ENCODE measurements around the gene MLC1. TPM values are rescaled to one million over a fixed set of nuclear protein-coding genes. Genes with fewer than 3 reads are reported as not detected.

Gene MLC1
- total RNA-seq, 1 donor from 2014 or later, result 29.2 TPM

DNA sequence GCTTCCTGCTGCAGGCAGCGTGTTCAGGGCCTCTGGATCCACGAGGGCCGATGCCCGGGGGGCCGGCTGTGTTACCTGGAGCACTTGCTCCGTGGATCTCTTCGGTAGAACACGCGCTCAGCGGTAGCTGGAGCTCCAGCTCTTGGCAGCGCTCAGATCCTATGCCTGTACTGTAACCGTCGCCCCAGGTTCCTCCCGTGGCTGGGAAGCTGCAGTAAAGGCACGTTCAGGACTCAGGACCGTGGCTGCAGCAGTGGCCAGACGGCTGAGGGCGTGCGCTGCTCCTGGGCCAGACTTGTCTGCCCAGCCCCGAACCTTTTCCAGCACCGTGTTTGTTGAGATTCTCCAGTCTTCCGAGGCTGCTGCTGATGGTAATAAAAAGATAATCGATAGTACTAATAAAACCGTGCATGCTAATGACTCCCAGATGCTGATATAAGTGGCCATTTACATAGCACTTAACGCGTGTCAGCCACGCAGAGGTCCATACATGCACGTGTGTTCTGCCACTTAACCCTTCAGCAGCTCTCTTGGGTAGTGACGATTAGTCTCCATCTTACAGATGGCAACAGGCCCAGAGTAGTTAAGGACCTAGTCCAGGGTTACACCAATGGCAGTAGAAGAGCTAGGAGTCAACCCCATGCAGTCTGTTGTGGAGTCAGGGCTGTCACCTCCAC is 6.0 kb upstream of the MLC1 start:
- H3K4me1 ChIP-seq, result no peaks in the 10 kb centered on the region
- no peaks in the 10 kb centered on the region for H3K27me3 ChIP-seq
- no peak for DNase-seq (ENCODE audit: extremely low spot score in 2 of 2)
- no peak for TF ChIP-seq POLR2A (IDR thresholded peaks at IDR 0.05)
- no peak for TF ChIP-seq POLR2AphosphoS5 (IDR thresholded peaks at IDR 0.05; ENCODE audit: insufficient read depth in 1 of 2, low read depth in 1 of 2)
- TF ChIP-seq, protein P1, sequence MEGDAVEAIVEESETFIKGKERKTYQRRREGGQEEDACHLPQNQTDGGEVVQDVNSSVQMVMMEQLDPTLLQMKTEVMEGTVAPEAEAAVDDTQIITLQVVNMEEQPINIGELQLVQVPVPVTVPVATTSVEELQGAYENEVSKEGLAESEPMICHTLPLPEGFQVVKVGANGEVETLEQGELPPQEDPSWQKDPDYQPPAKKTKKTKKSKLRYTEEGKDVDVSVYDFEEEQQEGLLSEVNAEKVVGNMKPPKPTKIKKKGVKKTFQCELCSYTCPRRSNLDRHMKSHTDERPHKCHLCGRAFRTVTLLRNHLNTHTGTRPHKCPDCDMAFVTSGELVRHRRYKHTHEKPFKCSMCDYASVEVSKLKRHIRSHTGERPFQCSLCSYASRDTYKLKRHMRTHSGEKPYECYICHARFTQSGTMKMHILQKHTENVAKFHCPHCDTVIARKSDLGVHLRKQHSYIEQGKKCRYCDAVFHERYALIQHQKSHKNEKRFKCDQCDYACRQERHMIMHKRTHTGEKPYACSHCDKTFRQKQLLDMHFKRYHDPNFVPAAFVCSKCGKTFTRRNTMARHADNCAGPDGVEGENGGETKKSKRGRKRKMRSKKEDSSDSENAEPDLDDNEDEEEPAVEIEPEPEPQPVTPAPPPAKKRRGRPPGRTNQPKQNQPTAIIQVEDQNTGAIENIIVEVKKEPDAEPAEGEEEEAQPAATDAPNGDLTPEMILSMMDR (IDR thresholded peaks at IDR 0.05), result no peak
- H3K9me3 ChIP-seq, result no peaks in the 10 kb centered on the region
- H3K4me3 ChIP-seq, result no peak overlapping the region
- intact Hi-C loops (cut with DNase I), result no loop called here
- H3K27ac ChIP-seq, result peak overlapping the region; percentile 46
- H3K36me3 ChIP-seq, result no peaks in the 10 kb centered on the region

DNA sequence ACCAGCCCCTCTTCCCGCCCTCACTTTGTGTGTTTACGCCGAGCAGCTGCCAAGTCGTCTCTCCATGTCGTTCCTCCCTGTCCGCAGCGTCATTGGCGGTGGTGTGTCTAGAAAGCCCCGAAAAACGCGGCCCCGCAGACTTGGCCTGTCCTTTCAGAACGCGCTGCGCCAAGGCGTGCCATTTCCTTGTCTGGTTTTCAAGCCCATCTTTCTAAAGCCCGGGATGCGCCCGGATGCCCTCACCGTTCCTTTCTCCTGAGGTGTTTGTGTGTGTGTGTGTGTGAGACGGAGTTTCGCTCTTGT is 5.1 kb upstream of the MLC1 start:
- no peaks in the 10 kb centered on the region for H3K27me3 ChIP-seq
- no peaks in the 10 kb centered on the region for H3K36me3 ChIP-seq
- H3K4me3 ChIP-seq, result no peak overlapping the region
- DNase-seq (ENCODE audit: extremely low spot score in 2 of 2), result no peak
- no peak overlapping the region for H3K27ac ChIP-seq
- intact Hi-C loops (cut with DNase I), result no loop called here
- no peaks in the 10 kb centered on the region for H3K9me3 ChIP-seq
- TF ChIP-seq, protein P1 (IDR thresholded peaks at IDR 0.05), result no peak
- no peak for TF ChIP-seq POLR2A (IDR thresholded peaks at IDR 0.05)
- TF ChIP-seq POLR2AphosphoS5 (IDR thresholded peaks at IDR 0.05; ENCODE audit: insufficient read depth in 1 of 2, low read depth in 1 of 2), result no peak
- H3K4me1 ChIP-seq, result no peaks in the 10 kb centered on the region

DNA sequence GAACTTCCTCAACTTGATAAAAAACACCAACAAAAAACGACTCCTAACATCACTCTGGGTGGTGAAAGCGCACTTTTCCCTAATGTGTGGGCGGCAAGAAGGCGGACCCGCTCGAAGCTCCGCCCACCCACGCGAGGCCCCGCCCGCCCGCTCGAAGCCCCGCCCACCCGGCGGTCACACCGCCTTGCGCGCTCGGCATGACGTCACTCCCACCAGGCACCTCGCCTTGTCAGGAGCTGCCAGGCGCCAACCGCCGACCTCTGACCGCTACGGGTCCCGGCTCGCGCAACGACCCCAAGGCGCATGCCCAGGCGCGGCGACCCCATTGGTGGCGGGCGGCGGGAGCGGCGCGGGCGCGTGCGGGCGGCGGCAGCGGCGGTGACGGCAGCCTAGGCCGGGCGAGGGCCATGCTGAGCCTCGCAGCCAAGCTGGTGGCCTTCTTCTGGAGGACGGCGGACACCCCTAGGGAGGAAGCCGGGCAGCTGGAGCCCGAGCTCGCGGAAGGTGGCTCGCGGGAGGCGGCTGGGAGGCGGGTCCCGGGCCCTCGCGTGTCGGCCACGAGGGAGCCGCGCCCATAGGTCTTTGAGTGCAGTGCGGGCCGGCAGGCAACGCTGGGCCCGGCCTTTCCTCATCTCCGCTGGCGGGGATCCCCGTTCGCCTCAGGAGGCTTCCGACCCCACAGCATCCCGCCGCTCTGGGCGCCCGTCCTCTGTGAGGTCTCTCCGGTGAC is 4.6 kb upstream of the MLC1 start, which contains the start of gene MOV10L1:
TSS of gene MOV10L1 (plus strand) at position 325 of the 730 bp plus-strand sequence. CDS start at position 408, 83 bp downstream.
- H3K4me3 ChIP-seq, result no peak within 1 kb of the TSS

DNA sequence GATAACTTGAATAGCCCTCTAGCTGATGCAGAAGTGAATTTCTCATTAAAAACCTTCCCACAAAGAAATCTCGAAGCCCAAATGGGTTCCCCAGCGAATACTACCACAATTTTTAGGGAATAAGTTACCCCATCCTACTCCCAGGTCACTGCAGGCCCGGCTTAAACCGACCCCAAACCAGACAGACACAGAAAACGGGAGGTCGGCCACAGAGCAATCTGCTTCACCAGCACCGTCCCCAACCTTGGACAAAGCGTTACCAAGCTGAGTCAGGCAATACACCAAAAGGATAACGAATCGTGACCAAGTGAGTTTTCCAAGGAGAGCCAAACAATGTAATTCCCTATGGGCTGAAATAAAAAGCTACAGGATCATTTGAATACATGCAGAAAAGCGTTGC is 4.0 kb upstream of the MLC1 start:
- intact Hi-C loops (cut with DNase I), result no loop called here
- Histone ChIP-seq H3K36me3 (no peaks in the 10 kb centered on the region), H3K4me3 (no peak overlapping the region), H3K9me3 (no peaks in the 10 kb centered on the region), H3K27me3 (no peaks in the 10 kb centered on the region), H3K4me1 (no peaks in the 10 kb centered on the region), H3K27ac (no peak overlapping the region)
- no peak for DNase-seq (ENCODE audit: extremely low spot score in 2 of 2)
- TF ChIP-seq POLR2A (IDR thresholded peaks at IDR 0.05) (no peak), POLR2AphosphoS5 (IDR thresholded peaks at IDR 0.05; ENCODE audit: insufficient read depth in 1 of 2, low read depth in 1 of 2) (no peak)
- TF ChIP-seq, protein P1 (IDR thresholded peaks at IDR 0.05), result no peak

More for the DNA sequence above, 4.6 kb upstream of the MLC1 start, which contains the start of gene MOV10L1:
- intact Hi-C loops (cut with DNase I), result no loop called here
- no peaks in the 10 kb centered on the region for H3K36me3 ChIP-seq
- H3K27me3 ChIP-seq, result no peaks in the 10 kb centered on the region
- H3K4me1 ChIP-seq, result no peaks in the 10 kb centered on the region
- DNase-seq (ENCODE audit: extremely low spot score in 2 of 2), result no peak
- no peaks in the 10 kb centered on the region for H3K9me3 ChIP-seq
- no peak within 1 kb of the TSS for H3K27ac ChIP-seq
- no peak for TF ChIP-seq POLR2A (IDR thresholded peaks at IDR 0.05)
- TF ChIP-seq POLR2AphosphoS5 (IDR thresholded peaks at IDR 0.05; ENCODE audit: insufficient read depth in 1 of 2, low read depth in 1 of 2), result no peak
- TF ChIP-seq, protein P1 (IDR thresholded peaks at IDR 0.05), result no peak

DNA sequence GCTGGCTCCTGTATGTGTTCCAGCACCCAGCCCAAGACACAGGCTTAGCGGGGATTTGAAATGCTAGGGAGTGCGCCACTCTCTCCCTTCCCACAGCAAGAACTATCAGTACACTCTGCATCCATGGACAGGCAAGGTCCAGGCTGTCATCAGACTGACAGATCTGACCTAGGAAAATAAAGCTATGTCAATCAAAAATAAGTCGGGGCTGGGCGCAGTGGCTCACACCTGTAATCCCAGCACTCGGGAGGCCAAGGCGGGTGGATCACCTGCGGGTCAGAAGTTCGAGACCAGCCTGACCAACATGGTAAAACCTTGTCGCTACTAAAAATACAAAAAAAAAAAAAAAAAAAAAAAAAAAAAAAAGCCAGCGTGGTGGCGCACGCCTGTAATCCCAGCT is 2.9 kb upstream of the MLC1 start:
- intact Hi-C loops (cut with DNase I), result no loop called here
- no peak for TF ChIP-seq POLR2AphosphoS5 (IDR thresholded peaks at IDR 0.05; ENCODE audit: insufficient read depth in 1 of 2, low read depth in 1 of 2)
- no peak for TF ChIP-seq POLR2A (IDR thresholded peaks at IDR 0.05)
- TF ChIP-seq, protein P1 (IDR thresholded peaks at IDR 0.05), result no peak
- Histone ChIP-seq H3K4me3 (no peak overlapping the region), H3K27ac (no peak overlapping the region), H3K36me3 (no peaks in the 10 kb centered on the region), H3K27me3 (no peaks in the 10 kb centered on the region), H3K9me3 (no peaks in the 10 kb centered on the region), H3K4me1 (no peaks in the 10 kb centered on the region)
- DNase-seq (ENCODE audit: extremely low spot score in 2 of 2), result peak in 1 of 2 donors; percentile 52
